GM12878 (cell line): ENCODE measurements around the gene FBLIM1. TPM values are rescaled to one million over a fixed set of nuclear protein-coding genes. Genes with fewer than 3 reads are reported as not detected.

ENCODE experiments used
- ATAC-seq: fragments of 200-7000 bp; cut with Tn5 transposase; 3 replicates; pipeline ENCODE4 v1.9.1; 2020; ENCODE audit warnings: mild to moderate bottlenecking, moderate library complexity
- BruUV-seq: library from RNA; stranded (reverse); fragments of 400-500 nt; replicated peaks from 2 replicates; lab custom pipeline; 2021; lab: Mats Ljungman, UMichigan
- CTCF ChIA-PET: fragments of 300-600 bp; sonication (Branson Sonifier 250); formaldehyde crosslinking; extraction: SDS; loops from one replicate; lab custom pipeline; 2021; ENCODE audit warnings: inconsistent platforms; lab: Yijun Ruan, JAX
- POLR2A ChIA-PET: fragments of 350-600 bp; formaldehyde crosslinking; extraction: SDS; loops from one replicate; lab custom pipeline; 2021; ENCODE audit warnings: inconsistent platforms; lab: Charles Lee
- RAD21 ChIA-PET: fragments of 300-600 bp; sonication (Branson Sonifier 250); formaldehyde crosslinking; loops from one replicate; lab custom pipeline; 2023; ENCODE audit warnings: antibody characterized with exemption; ENCODE audit not compliant: unreplicated experiment; lab: Charles Lee
- SMC1A ChIA-PET: fragments of 300-600 bp; sonication (Branson Sonifier 250); formaldehyde crosslinking; loops from one replicate; lab custom pipeline; 2023; ENCODE audit not compliant: unreplicated experiment, uncharacterized antibody; lab: Charles Lee
- DNase-seq: peaks from one replicate; pipeline ENCODE4 v3.0.0-alpha.2; 2011; ENCODE audit warnings: low read depth, low spot score
- FAIRE-seq: peaks from 3 replicates; lab custom pipeline; 2011; peaks lifted over from hg19 to GRCh38; lab: Jason Lieb, UNC
- H2AFZ ChIP-seq: 2 replicates; pipeline ENCODE4 v1.6.0; 2011; ENCODE audit warnings: low read depth, low read length, control low read depth; ENCODE audit not compliant: control insufficient read depth
- H3K27ac ChIP-seq: 2 replicates; pipeline ENCODE4 v1.5.1; 2011; ENCODE audit warnings: control low read depth; ENCODE audit not compliant: control insufficient read depth, insufficient read depth
- H3K27me3 ChIP-seq, 2 experiments: replicated peaks in 1 of 2; 2 replicates each; pipeline versions ENCODE4 v1.6.0 to v1.6.1; 2011; ENCODE audit warnings: low read length in 1 of 2; ENCODE audit not compliant: control insufficient read depth in 2 of 2, insufficient read depth in 2 of 2
- H3K36me3 ChIP-seq, 2 experiments: 2 replicates each; pipeline ENCODE4 v1.5.1; 2011; ENCODE audit warnings: low read length in 1 of 2; ENCODE audit not compliant: control insufficient read depth in 2 of 2, insufficient read depth in 2 of 2
- H3K4me1 ChIP-seq: 2 replicates; pipeline ENCODE4 v1.6.1; 2011; ENCODE audit warnings: mild to moderate bottlenecking, low read length, moderate library complexity, mixed read lengths; ENCODE audit not compliant: control insufficient read depth, insufficient read depth
- H3K4me2 ChIP-seq: 2 replicates; pipeline ENCODE4 v1.6.0; 2011; ENCODE audit warnings: control low read depth; ENCODE audit not compliant: control insufficient read depth, insufficient read depth
- H3K4me3 ChIP-seq: fragments of 200-600 bp; sonication (generic); 2 replicates; pipeline ENCODE4 v1.5.1; 2016
- H3K79me2 ChIP-seq: 2 replicates; pipeline ENCODE4 v1.6.0; 2011; ENCODE audit warnings: low read length; ENCODE audit not compliant: control insufficient read depth, insufficient read depth
- H3K9ac ChIP-seq: 2 replicates; pipeline ENCODE4 v1.8.0; 2011; ENCODE audit warnings: low read length, control low read depth, mixed read lengths; ENCODE audit not compliant: control insufficient read depth, insufficient read depth
- H3K9me3 ChIP-seq: replicated peaks from 3 replicates; pipeline ENCODE4 v1.5.1; 2011; ENCODE audit warnings: mild to moderate bottlenecking, low read length; ENCODE audit not compliant: control insufficient read depth, insufficient read depth
- H4K20me1 ChIP-seq: 2 replicates; pipeline ENCODE4 v1.6.0; 2011; ENCODE audit not compliant: control insufficient read depth, insufficient read depth
- CEBPB ChIP-seq, 2 experiments: fragments of 150-350 bp in 1 of 2; IDR thresholded peaks; 2 replicates each; pipeline ENCODE4 v1.6.1; 2012 to 2014; ENCODE audit warnings: low read depth in 2 of 2, low read length in 2 of 2, borderline replicate concordance in 1 of 2, inconsistent platforms in 1 of 2
- CHD2 ChIP-seq: IDR thresholded peaks from 2 replicates; pipeline ENCODE4 v1.6.1; 2011; ENCODE audit warnings: low read depth, low read length, improper control_type of control experiment, borderline replicate concordance
- FOXM1 ChIP-seq: IDR thresholded peaks from 2 replicates; pipeline ENCODE4 v1.6.1; 2012; ENCODE audit warnings: low read depth, mild to moderate bottlenecking, inconsistent platforms, low read length, moderate library complexity
- GABPA ChIP-seq: IDR thresholded peaks from 2 replicates; pipeline ENCODE4 v1.6.1; 2014; ENCODE audit warnings: antibody characterized with exemption, low read depth, mild to moderate bottlenecking, inconsistent platforms
- JUND ChIP-seq: IDR thresholded peaks from 2 replicates; pipeline ENCODE4 v1.6.1; 2012; ENCODE audit warnings: low read depth, mild to moderate bottlenecking, low read length, improper control_type of control experiment, moderate library complexity
- MTA2 ChIP-seq: fragments of 450-650 bp; IDR thresholded peaks from 2 replicates; pipeline ENCODE4 v1.6.1; 2016; ENCODE audit warnings: low read depth, mild to moderate bottlenecking, moderate library complexity
- MTA3 ChIP-seq: IDR thresholded peaks from 2 replicates; pipeline ENCODE4 v1.6.1; 2012; ENCODE audit warnings: low read length, inconsistent platforms, borderline replicate concordance
- NFXL1 ChIP-seq: fragments of 450-650 bp; IDR thresholded peaks from 2 replicates; pipeline ENCODE4 v1.6.1; 2017; ENCODE audit warnings: antibody characterized with exemption, mild to moderate bottlenecking, borderline replicate concordance
- NFYB ChIP-seq: IDR thresholded peaks from 2 replicates; pipeline ENCODE4 v1.6.1; 2011; ENCODE audit warnings: low read depth, mild to moderate bottlenecking, low read length, improper control_type of control experiment, moderate library complexity; ENCODE audit not compliant: insufficient read depth
- POLR2A ChIP-seq: IDR thresholded peaks from 2 replicates; pipeline ENCODE4 v1.6.1; 2011; ENCODE audit warnings: low read depth, mild to moderate bottlenecking, low read length
- SIX5 ChIP-seq: IDR thresholded peaks from 2 replicates; pipeline ENCODE4 v1.6.1; 2011; ENCODE audit warnings: mild to moderate bottlenecking, low read depth, low read length, moderate library complexity; ENCODE audit not compliant: severe bottlenecking
- SMARCA5 ChIP-seq: fragments of 450-650 bp; IDR thresholded peaks from 2 replicates; pipeline ENCODE4 v1.6.1; 2017; ENCODE audit warnings: mild to moderate bottlenecking
- SREBF1 ChIP-seq: IDR thresholded peaks from 2 replicates; pipeline ENCODE4 v1.6.1; 2012; ENCODE audit warnings: mild to moderate bottlenecking, low read length
- TAF1 ChIP-seq: IDR thresholded peaks from 2 replicates; pipeline ENCODE4 v1.6.1; 2011; ENCODE audit warnings: mild to moderate bottlenecking, low read depth, low read length, borderline replicate concordance
- TCF12 ChIP-seq: IDR thresholded peaks from 2 replicates; pipeline ENCODE4 v1.6.1; 2011; ENCODE audit warnings: low read depth, mild to moderate bottlenecking, low read length
- WGBS: methylation state at CpG from one replicate; pipeline ENCODE4 v1.1.6; 2016; ENCODE audit warnings: low lambda C conversion rate; ENCODE audit not compliant: insufficient replicate concordance, insufficient coverage; ENCODE audit errors: missing lambda C conversion rate; 5-methylcytosine and 5-hydroxymethylcytosine counted together
- in situ Hi-C: fragments of 300-500 bp; cut with MboI; formaldehyde crosslinking; loops from 9 replicates; pipeline ENCODE4 v1.14.3; 2018; ENCODE audit warnings: mixed read lengths
- intact Hi-C: fragments of 100-400 bp; cut with micrococcal nuclease; formaldehyde crosslinking; loops from one replicate; pipeline ENCODE4 v1.14.2; 2022; ENCODE audit not compliant: unreplicated experiment
- polyA plus RNA-seq, 11 experiments: library from polyadenylated mRNA; depleted of rRNA in 4 of 11; unstranded in 6 of 11; stranded (reverse) in 5 of 11; fragments of >200 nt; fragmentation: Nextera tagmentation in 4 of 11; fragmentation: Illumina TruSeq in 1 of 11; extraction: Ambion mirVana in 4 of 11; extraction: Trizol in 1 of 11; gene quantifications; 1 replicate in 1 of 11; 2 replicates in 10 of 11; pipeline versions ENCODE4 v1.2.1 to v1.2.3, GENCODE V29; 2011 to 2016; ENCODE audit warnings: inconsistent platforms in 2 of 11, missing spikeins in 2 of 11, low read depth in 1 of 11
- total RNA-seq, 4 experiments: library from RNA; depleted of rRNA in 3 of 4; stranded (reverse); fragments of >200 nt in 3 of 4; fragmentation: Illumina TruSeq in 1 of 4; extraction: Trizol in 1 of 4; gene quantifications; 2 replicates each; pipeline versions ENCODE4 v1.2.1 to v1.2.3, GENCODE V29; 2013 to 2021
- TF ChIP-seq, protein P1 (sequence below): fragments of 450-650 bp; formaldehyde crosslinking; IDR thresholded peaks from 2 replicates; pipeline ENCODE4 v1.4.0; 2022; ENCODE audit warnings: mild to moderate bottlenecking, moderate library complexity

The FBLIM1 gene
- total and polyA plus RNA-seq, 10 of the 15 experiments (the other 5 are each of a cell fraction or from before 2014, with no cell fraction given) = 0.03 to 0.13 TPM; not detected in 8

DNA sequence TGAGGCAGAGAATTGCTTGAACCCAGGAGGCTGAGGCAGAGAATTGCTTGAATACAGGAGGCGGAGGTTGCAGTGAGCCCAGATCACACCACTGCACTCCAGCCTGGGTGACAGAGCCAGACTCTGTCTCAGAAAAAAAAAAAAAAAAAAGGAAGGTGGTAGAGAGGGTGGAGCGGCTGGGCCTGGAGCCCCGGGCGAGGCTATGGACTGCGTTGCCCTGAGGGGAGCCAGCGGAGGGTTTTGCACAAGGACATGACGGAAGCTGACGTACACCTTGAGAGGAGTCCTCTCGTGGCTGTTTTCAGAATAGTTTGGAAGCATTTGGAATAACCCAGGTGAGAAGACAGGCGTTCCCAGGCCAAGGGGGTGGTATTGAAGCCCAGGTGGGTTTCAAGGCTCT lies 6.9 kb upstream of the FBLIM1 start:
- H3K4me3 ChIP-seq = no peak overlapping the region
- intact Hi-C loops = no loop called here
- H3K4me2 ChIP-seq = no peak overlapping the region
- H4K20me1 ChIP-seq = no peaks in the 10 kb centered on the region
- POLR2A ChIA-PET = no interaction called here
- H3K9me3 ChIP-seq = no peaks in the 10 kb centered on the region
- H3K27me3 ChIP-seq = peaks cover 3 to 7% of the 10 kb centered on the region in 2 experiments; a peak in 2 of 4 replicates
- H3K9ac ChIP-seq = no peak overlapping the region
- H3K79me2 ChIP-seq = no peaks in the 10 kb centered on the region
- DNase-seq (no peak), FAIRE-seq (no peak), ATAC-seq (no peak)
- in situ Hi-C loops = no loop called here
- CTCF ChIA-PET = no interaction called here
- no TSS peak for BruUV-seq
- SMC1A ChIA-PET = no interaction called here
- 40% methylated on average over 10 of the region's 10 CpGs for WGBS
- H2AFZ ChIP-seq = no peak overlapping the region
- RAD21 ChIA-PET = no interaction called here
- no peaks in the 10 kb centered on the region for H3K4me1 ChIP-seq
- no peaks in the 10 kb centered on the region for H3K36me3 ChIP-seq
- no peak overlapping the region for H3K27ac ChIP-seq
- TF ChIP-seq GABPA (no peak), TCF12 (no peak), CHD2 (no peak), SREBF1 (no peak), POLR2A (no peak)

DNA sequence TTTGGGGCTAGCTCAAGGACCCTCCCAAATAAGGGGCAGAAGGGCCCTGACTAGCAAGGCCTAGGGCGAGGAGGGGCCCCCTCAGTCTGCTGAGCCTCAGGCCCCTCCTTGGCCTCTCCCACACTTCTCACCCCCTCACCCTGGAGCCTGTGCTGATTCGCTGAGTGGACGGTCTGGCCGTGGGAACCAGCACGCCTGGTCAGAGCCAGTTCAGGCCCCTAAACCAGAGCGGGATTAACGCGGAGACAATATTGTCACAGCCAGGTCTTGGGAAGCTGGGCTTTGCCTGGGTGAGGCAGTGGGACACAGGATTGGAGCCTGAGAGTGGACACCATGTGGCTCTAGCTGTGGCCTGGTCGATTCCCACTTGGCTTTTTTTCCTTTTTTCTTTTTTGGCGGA lies 4.8 kb upstream of the FBLIM1 start:
- WGBS = 43% methylated on average over 10 of the region's 10 CpGs
- in situ Hi-C loops (no loop called here), intact Hi-C loops (no loop called here)
- Histone ChIP-seq H3K27ac (no peak overlapping the region), H4K20me1 (no peaks in the 10 kb centered on the region), H3K4me1 (no peaks in the 10 kb centered on the region), H3K4me3 (no peak overlapping the region), H3K27me3 (peaks cover 3 to 19% of the 10 kb centered on the region in 2 experiments; a peak in 3 of 4 replicates), H3K36me3 (no peaks in the 10 kb centered on the region), H3K9ac (no peak overlapping the region), H3K9me3 (no peaks in the 10 kb centered on the region), H2AFZ (no peak overlapping the region), H3K79me2 (no peaks in the 10 kb centered on the region), H3K4me2 (no peak overlapping the region)
- DNase-seq (no peak), FAIRE-seq (no peak), ATAC-seq (no peak)
- ChIA-PET CTCF (interaction anchor here (0.8 to 1.0 kb wide), 2 partner anchors 24 to 38 kb away, joined by 3 read pairs; no protein-coding TSS in a partner anchor), POLR2A (no interaction called here), RAD21 (no interaction called here), SMC1A (no interaction called here)
- BruUV-seq = no TSS peak
- TF ChIP-seq NFXL1 (no peak), MTA2 (no peak), SIX5 (no peak), NFYB (no peak), FOXM1 (no peak), SMARCA5 (no peak), TAF1 (no peak), JUND (no peak), CEBPB (IDR thresholded peaks at IDR 0.05; ENCODE audit: borderline replicate concordance in 1 of 2, low read depth in 2 of 2, low read length in 2 of 2) (no peak), MTA3 (no peak), CHD2 (no peak)
- TF ChIP-seq, protein P1, sequence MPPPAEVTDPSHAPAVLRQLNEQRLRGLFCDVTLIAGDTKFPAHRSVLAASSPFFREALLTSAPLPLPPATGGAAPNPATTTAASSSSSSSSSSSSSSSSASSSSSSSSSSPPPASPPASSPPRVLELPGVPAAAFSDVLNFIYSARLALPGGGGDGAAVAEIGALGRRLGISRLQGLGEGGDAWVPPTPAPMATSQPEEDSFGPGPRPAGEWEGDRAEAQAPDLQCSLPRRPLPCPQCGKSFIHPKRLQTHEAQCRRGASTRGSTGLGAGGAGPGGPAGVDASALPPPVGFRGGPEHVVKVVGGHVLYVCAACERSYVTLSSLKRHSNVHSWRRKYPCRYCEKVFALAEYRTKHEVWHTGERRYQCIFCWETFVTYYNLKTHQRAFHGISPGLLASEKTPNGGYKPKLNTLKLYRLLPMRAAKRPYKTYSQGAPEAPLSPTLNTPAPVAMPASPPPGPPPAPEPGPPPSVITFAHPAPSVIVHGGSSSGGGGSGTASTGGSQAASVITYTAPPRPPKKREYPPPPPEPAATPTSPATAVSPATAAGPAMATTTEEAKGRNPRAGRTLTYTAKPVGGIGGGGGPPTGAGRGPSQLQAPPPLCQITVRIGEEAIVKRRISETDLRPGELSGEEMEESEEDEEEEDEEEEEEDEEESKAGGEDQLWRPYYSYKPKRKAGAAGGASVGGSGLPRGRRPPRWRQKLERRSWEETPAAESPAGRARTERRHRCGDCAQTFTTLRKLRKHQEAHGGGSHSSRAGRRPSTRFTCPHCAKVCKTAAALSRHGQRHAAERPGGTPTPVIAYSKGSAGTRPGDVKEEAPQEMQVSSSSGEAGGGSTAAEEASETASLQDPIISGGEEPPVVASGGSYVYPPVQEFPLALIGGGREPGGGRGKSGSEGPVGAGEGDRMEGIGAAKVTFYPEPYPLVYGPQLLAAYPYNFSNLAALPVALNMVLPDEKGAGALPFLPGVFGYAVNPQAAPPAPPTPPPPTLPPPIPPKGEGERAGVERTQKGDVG (CRISPR knock-in tag) = no peak
